Fibroblast of lung (primary cell): ENCODE measurements around the gene CD1B. TPM values are rescaled to one million over a fixed set of nuclear protein-coding genes. Genes with fewer than 3 reads are reported as not detected.

Experiments
- DNase-seq, 2 donors: peaks; one replicate each; pipeline versions ENCODE4 v3.0.0 to v3.0.0-alpha.2; 2010; ENCODE audit warnings: low read depth in 2 of 2
- H2AFZ ChIP-seq: 2 replicates; pipeline ENCODE4 v1.5.1; 2012; ENCODE audit warnings: low read length, control low read depth, inconsistent platforms
- H3K27ac ChIP-seq: 2 replicates; pipeline ENCODE4 v1.5.1; 2011; ENCODE audit warnings: low read length, control low read depth; ENCODE audit not compliant: insufficient read depth
- H3K27me3 ChIP-seq: 2 replicates; pipeline ENCODE4 v1.5.1; 2011; ENCODE audit warnings: mild to moderate bottlenecking, low read length; ENCODE audit not compliant: control insufficient read depth, insufficient read depth
- H3K36me3 ChIP-seq: 2 replicates; pipeline ENCODE4 v1.5.1; 2011; ENCODE audit warnings: low read length; ENCODE audit not compliant: control insufficient read depth, insufficient read depth
- H3K4me1 ChIP-seq: 2 replicates; pipeline ENCODE4 v1.5.1; 2011; ENCODE audit warnings: low read length; ENCODE audit not compliant: control insufficient read depth, insufficient read depth; ENCODE audit errors: extremely low read depth
- H3K4me2 ChIP-seq: 2 replicates; pipeline ENCODE4 v1.5.1; 2011; ENCODE audit warnings: low read length, control low read depth; ENCODE audit not compliant: insufficient read depth; ENCODE audit errors: extremely low read depth
- H3K4me3 ChIP-seq, 4 experiments: fragments of 200-600 bp in 1 of 4; sonication (generic) in 1 of 4; replicated peaks in 1 of 4; 2 replicates each; pipeline ENCODE4 v1.5.1; 2011 to 2016; ENCODE audit warnings: low read length in 4 of 4, low read depth in 3 of 4, mild to moderate bottlenecking in 3 of 4, control low read depth in 2 of 4, inconsistent platforms in 1 of 4, mixed read lengths in 1 of 4; ENCODE audit not compliant: insufficient read depth in 1 of 4; ENCODE audit errors: control extremely low read depth in 1 of 4
- H3K79me2 ChIP-seq: 2 replicates; pipeline ENCODE4 v1.5.1; 2012; ENCODE audit warnings: mild to moderate bottlenecking, low read length, inconsistent platforms; ENCODE audit not compliant: control insufficient read depth, insufficient read depth
- H3K9ac ChIP-seq: 2 replicates; pipeline ENCODE4 v1.5.1; 2011; ENCODE audit warnings: mild to moderate bottlenecking, low read length, control low read depth; ENCODE audit not compliant: insufficient read depth
- H3K9me3 ChIP-seq: 2 replicates; pipeline ENCODE4 v1.5.1; 2012; ENCODE audit warnings: low read depth, low read length; ENCODE audit not compliant: control insufficient read depth, insufficient read depth
- H4K20me1 ChIP-seq: 2 replicates; pipeline ENCODE4 v1.5.1; 2011; ENCODE audit warnings: low read length; ENCODE audit not compliant: control insufficient read depth, insufficient read depth; ENCODE audit errors: extremely low read depth
- EZH2 ChIP-seq: IDR thresholded peaks from 2 replicates; pipeline ENCODE4 v1.5.1; 2012; ENCODE audit warnings: low read length, control low read depth, mild to moderate bottlenecking; ENCODE audit errors: missing control alignments
- polyA plus RNA-seq, 2 donors: library from polyadenylated mRNA; depleted of rRNA in 1 of 2; stranded (reverse) in 1 of 2; unstranded in 1 of 2; fragments of >200 nt; gene quantifications; 2 replicates each; pipeline ENCODE4 v1.2.1, GENCODE V29; 2011 to 2012; ENCODE audit warnings: missing spikeins in 1 of 2
- total RNA-seq: library from RNA; depleted of rRNA; stranded (reverse); fragments of >200 nt; gene quantifications from 2 replicates; pipeline ENCODE4 v1.2.1, GENCODE V29; 2014
- TF ChIP-seq, protein P1 (sequence below), 2 donors: IDR thresholded peaks in 1 of 2; conservative IDR thresholded peaks in 1 of 2; 1 replicate in 1 of 2; 2 replicates in 1 of 2; pipeline ENCODE4 v1.5.1; 2011 to 2012; ENCODE audit warnings: low read length in 2 of 2, control low read depth in 1 of 2, inconsistent platforms in 1 of 2, low read depth in 1 of 2, mild to moderate bottlenecking in 1 of 2

The CD1B gene
- total and polyA plus RNA-seq, 2 donors (not counting 1 experiment from before 2014, with no cell fraction given) = not detected

- H3K27me3 ChIP-seq = no peaks in the 10 kb centered on the region
- H3K79me2 ChIP-seq = no peaks in the 10 kb centered on the region
- no peak for TF ChIP-seq EZH2
- TF ChIP-seq, protein P1, sequence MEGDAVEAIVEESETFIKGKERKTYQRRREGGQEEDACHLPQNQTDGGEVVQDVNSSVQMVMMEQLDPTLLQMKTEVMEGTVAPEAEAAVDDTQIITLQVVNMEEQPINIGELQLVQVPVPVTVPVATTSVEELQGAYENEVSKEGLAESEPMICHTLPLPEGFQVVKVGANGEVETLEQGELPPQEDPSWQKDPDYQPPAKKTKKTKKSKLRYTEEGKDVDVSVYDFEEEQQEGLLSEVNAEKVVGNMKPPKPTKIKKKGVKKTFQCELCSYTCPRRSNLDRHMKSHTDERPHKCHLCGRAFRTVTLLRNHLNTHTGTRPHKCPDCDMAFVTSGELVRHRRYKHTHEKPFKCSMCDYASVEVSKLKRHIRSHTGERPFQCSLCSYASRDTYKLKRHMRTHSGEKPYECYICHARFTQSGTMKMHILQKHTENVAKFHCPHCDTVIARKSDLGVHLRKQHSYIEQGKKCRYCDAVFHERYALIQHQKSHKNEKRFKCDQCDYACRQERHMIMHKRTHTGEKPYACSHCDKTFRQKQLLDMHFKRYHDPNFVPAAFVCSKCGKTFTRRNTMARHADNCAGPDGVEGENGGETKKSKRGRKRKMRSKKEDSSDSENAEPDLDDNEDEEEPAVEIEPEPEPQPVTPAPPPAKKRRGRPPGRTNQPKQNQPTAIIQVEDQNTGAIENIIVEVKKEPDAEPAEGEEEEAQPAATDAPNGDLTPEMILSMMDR (conservative IDR thresholded peaks at IDR 0.05 in 1 of 2, IDR thresholded peaks at IDR 0.05 in 1 of 2; ENCODE audit: low read depth in 1 of 2, low read length in 2 of 2) = no peak
- no peaks in the 10 kb centered on the region for H3K36me3 ChIP-seq
- H2AFZ ChIP-seq = no peak overlapping the region
- DNase-seq = no peak
- H3K4me2 ChIP-seq = no peak overlapping the region
- no peak overlapping the region for H3K27ac ChIP-seq
- no peaks in the 10 kb centered on the region for H4K20me1 ChIP-seq
- H3K9ac ChIP-seq = no peak overlapping the region
- H3K9me3 ChIP-seq = no peaks in the 10 kb centered on the region
- no peak overlapping the region for H3K4me3 ChIP-seq
- no peaks in the 10 kb centered on the region for H3K4me1 ChIP-seq
Measured at GRCh38 chr1:158333405-158334155, 2.2 kb upstream of the CD1B start.

DNA sequence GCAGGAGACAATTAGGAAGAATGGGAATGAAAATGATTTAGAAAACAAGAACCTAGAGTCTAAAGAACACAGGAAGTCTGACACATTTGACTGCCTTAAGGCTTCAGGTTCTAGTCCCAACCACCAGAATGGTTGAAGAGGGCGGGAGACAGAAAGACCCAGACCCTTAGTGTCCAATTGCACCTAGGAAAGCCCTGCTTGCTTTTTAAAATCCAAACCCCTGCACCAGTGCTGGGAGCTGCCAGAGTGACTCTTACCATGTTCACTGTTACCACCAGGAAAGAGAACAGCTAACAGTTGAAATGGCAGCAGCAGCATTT lies 265 bp downstream of the CD1B start:
- no peak for DNase-seq
- TF ChIP-seq, protein P1 (conservative IDR thresholded peaks at IDR 0.05 in 1 of 2, IDR thresholded peaks at IDR 0.05 in 1 of 2; ENCODE audit: low read depth in 1 of 2, low read length in 2 of 2) = no peak
- TF ChIP-seq EZH2 = no peak
- Histone ChIP-seq H3K9me3 (no peaks in the 10 kb centered on the region), H3K9ac (no peak overlapping the region), H3K79me2 (no peaks in the 10 kb centered on the region), H3K27ac (no peak overlapping the region), H3K27me3 (no peaks in the 10 kb centered on the region), H3K4me2 (no peak overlapping the region), H3K36me3 (no peaks in the 10 kb centered on the region), H3K4me3 (no peak overlapping the region), H3K4me1 (no peaks in the 10 kb centered on the region), H2AFZ (no peak overlapping the region), H4K20me1 (no peaks in the 10 kb centered on the region)

GRCh38 chr1:158330391-158331105 lies 783 bp downstream of the CD1B start:
- Histone ChIP-seq H2AFZ (no peak overlapping the region), H3K27ac (no peak overlapping the region), H3K79me2 (no peaks in the 10 kb centered on the region), H3K4me1 (no peaks in the 10 kb centered on the region), H3K27me3 (no peaks in the 10 kb centered on the region), H3K4me3 (no peak overlapping the region), H3K36me3 (no peaks in the 10 kb centered on the region), H3K9me3 (no peaks in the 10 kb centered on the region), H3K9ac (no peak overlapping the region), H4K20me1 (no peaks in the 10 kb centered on the region), H3K4me2 (no peak overlapping the region)
- DNase-seq = no peak
- no peak for TF ChIP-seq EZH2
- TF ChIP-seq, protein P1 (conservative IDR thresholded peaks at IDR 0.05 in 1 of 2, IDR thresholded peaks at IDR 0.05 in 1 of 2; ENCODE audit: low read depth in 1 of 2, low read length in 2 of 2) = no peak
